ENCODE measurements around the gene ATP9B. TPM values are rescaled to one million over a fixed set of nuclear protein-coding genes. Genes with fewer than 3 reads are reported as not detected.

The ATP9B gene
- total RNA-seq, 2 experiments from 2014 or later, result 61.9 to 63.5 TPM

DNA sequence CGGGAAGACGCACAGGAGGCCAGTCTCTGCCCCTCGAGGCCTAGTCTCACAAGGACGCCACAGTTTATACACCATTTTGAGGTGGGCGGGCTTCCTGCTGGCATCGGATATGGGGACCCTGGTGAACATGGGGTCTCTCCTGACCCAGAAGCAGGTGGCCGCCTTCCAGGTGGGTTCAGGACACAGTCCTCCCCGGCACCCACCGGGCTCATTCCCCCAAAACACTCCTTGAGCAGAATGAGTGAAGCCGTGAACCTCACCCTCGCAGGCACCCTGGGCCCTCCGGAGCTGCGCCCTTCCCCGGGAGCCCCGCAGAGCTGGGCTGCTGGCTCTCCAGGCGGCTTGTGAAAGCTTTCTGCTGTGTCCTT lies 333.0 kb downstream of the ATP9B start:
- Mint-ChIP-seq H3K4me3 (peak overlapping the region; percentile 90), H3K27ac (peak overlapping the region; percentile 96), H3K36me3 (ENCODE audit: low read depth) (peaks cover 58% of the 10 kb centered on the region), H3K27me3 (no peaks in the 10 kb centered on the region), H3K4me1 (ENCODE audit: low read depth) (peaks cover 72% of the 10 kb centered on the region), H3K9me3 (no peaks in the 10 kb centered on the region)
- ChIA-PET CTCF (no interaction called here), POLR2A (interaction anchor here (0.9 to 4.2 kb wide), 5 partner anchors 9 to 121 kb away, joined by 3 to 51 read pairs (median 4); no protein-coding TSS in a partner anchor)
- DNase-seq (no peak), ATAC-seq (ENCODE audit: poor library complexity) (no peak)
- H3K36me3 ChIP-seq (ENCODE audit: insufficient read depth, low read length), result peaks cover 8% of the 10 kb centered on the region
- no peaks in the 10 kb centered on the region for H3K27me3 ChIP-seq (ENCODE audit: control insufficient read depth in 1 of 2, insufficient read depth in 2 of 2, low read length in 2 of 2)
- intact Hi-C loops (cut with DNase I, micrococcal nuclease), result loop anchor here in 1 of 2 experiments (10.0 kb wide), 1 partner anchor 633 kb away; the partner anchor contains the start of gene RBFA
- peak overlapping the region; percentile 92 to 97 for H3K27ac ChIP-seq (ENCODE audit: low read depth in 1 of 2, low read length in 2 of 2)
- peaks cover 88% of the 10 kb centered on the region for H3K4me1 ChIP-seq (ENCODE audit: insufficient read depth, low read length)
- no peaks in the 10 kb centered on the region for H3K9me3 ChIP-seq (ENCODE audit: control insufficient read depth in 1 of 2, insufficient read depth in 1 of 2, low read length in 2 of 2)
- peak overlapping the region; percentile 63 for H3K4me3 ChIP-seq (ENCODE audit: low read length)
- TF ChIP-seq, protein P1, sequence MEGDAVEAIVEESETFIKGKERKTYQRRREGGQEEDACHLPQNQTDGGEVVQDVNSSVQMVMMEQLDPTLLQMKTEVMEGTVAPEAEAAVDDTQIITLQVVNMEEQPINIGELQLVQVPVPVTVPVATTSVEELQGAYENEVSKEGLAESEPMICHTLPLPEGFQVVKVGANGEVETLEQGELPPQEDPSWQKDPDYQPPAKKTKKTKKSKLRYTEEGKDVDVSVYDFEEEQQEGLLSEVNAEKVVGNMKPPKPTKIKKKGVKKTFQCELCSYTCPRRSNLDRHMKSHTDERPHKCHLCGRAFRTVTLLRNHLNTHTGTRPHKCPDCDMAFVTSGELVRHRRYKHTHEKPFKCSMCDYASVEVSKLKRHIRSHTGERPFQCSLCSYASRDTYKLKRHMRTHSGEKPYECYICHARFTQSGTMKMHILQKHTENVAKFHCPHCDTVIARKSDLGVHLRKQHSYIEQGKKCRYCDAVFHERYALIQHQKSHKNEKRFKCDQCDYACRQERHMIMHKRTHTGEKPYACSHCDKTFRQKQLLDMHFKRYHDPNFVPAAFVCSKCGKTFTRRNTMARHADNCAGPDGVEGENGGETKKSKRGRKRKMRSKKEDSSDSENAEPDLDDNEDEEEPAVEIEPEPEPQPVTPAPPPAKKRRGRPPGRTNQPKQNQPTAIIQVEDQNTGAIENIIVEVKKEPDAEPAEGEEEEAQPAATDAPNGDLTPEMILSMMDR (IDR thresholded peaks at IDR 0.05), result no peak

- H3K4me3 Mint-ChIP-seq, result peak overlapping the region; percentile 90
- Histone ChIP-seq H3K4me1 (ENCODE audit: insufficient read depth, low read length) (peaks cover 81% of the 10 kb centered on the region), H3K9me3 (ENCODE audit: control insufficient read depth in 1 of 2, insufficient read depth in 1 of 2, low read length in 2 of 2) (no peaks in the 10 kb centered on the region), H3K27ac (ENCODE audit: low read depth in 1 of 2, low read length in 2 of 2) (peak overlapping the region; percentile 92 to 97), H3K4me3 (ENCODE audit: low read length) (peak overlapping the region; percentile 63), H3K27me3 (ENCODE audit: control insufficient read depth in 1 of 2, insufficient read depth in 2 of 2, low read length in 2 of 2) (no peaks in the 10 kb centered on the region), H3K36me3 (ENCODE audit: insufficient read depth, low read length) (peaks cover 9% of the 10 kb centered on the region)
- CTCF ChIA-PET, result no interaction called here
- POLR2A ChIA-PET, result interaction anchor here (0.8 to 4.2 kb wide), 8 partner anchors 10 to 198 kb away, joined by 3 to 51 read pairs (median 4); no protein-coding TSS in a partner anchor
- no peak for ATAC-seq (ENCODE audit: poor library complexity)
- H3K9me3 Mint-ChIP-seq, result no peaks in the 10 kb centered on the region
- H3K27ac Mint-ChIP-seq, result peak overlapping the region; percentile 96
- H3K36me3 Mint-ChIP-seq (ENCODE audit: low read depth), result peaks cover 64% of the 10 kb centered on the region
- H3K4me1 Mint-ChIP-seq (ENCODE audit: low read depth), result peaks cover 70% of the 10 kb centered on the region
- intact Hi-C loops (cut with DNase I, micrococcal nuclease), result loop anchor here in 1 of 2 experiments (10.0 kb wide), 1 partner anchor 632 kb away; the partner anchor contains the start of gene RBFA
- DNase-seq, result peak in 4 of 14 experiments; percentile 45 to 65 (median 49)
- TF ChIP-seq, protein P1 (IDR thresholded peaks at IDR 0.05), result no peak
- no peaks in the 10 kb centered on the region for H3K27me3 Mint-ChIP-seq
Measured at GRCh38 chr18:79402977-79403722, 334.0 kb downstream of the ATP9B start.

GRCh38 chr18:79403723-79404566 lies 334.8 kb downstream of the ATP9B start:
- H3K4me1 Mint-ChIP-seq (ENCODE audit: low read depth), result peaks cover 62% of the 10 kb centered on the region
- ATAC-seq (ENCODE audit: poor library complexity) (no peak), DNase-seq (no peak)
- peak overlapping the region; percentile 63 for H3K4me3 ChIP-seq (ENCODE audit: low read length)
- ChIA-PET CTCF (interaction anchor here (1.8 kb wide), 1 partner anchor 7 kb away, joined by 18 read pairs; the partner anchor contains the start of gene NFATC1), POLR2A (interaction anchor here (0.8 to 4.2 kb wide), 7 partner anchors 7 to 197 kb away, joined by 3 to 51 read pairs (median 6); partner anchors contain the start of gene NFATC1)
- intact Hi-C loops (cut with DNase I, micrococcal nuclease), result loop anchor here in 1 of 2 experiments (10.0 kb wide), 1 partner anchor 631 kb away; the partner anchor contains the start of gene RBFA
- no peaks in the 10 kb centered on the region for H3K9me3 ChIP-seq (ENCODE audit: control insufficient read depth in 1 of 2, insufficient read depth in 1 of 2, low read length in 2 of 2)
- H3K27me3 Mint-ChIP-seq, result no peaks in the 10 kb centered on the region
- H3K36me3 ChIP-seq (ENCODE audit: insufficient read depth, low read length), result peaks cover 9% of the 10 kb centered on the region
- H3K36me3 Mint-ChIP-seq (ENCODE audit: low read depth), result peaks cover 56% of the 10 kb centered on the region
- peaks cover 73% of the 10 kb centered on the region for H3K4me1 ChIP-seq (ENCODE audit: insufficient read depth, low read length)
- H3K27ac Mint-ChIP-seq, result peak overlapping the region; percentile 96
- H3K9me3 Mint-ChIP-seq, result no peaks in the 10 kb centered on the region
- H3K27me3 ChIP-seq (ENCODE audit: control insufficient read depth in 1 of 2, insufficient read depth in 2 of 2, low read length in 2 of 2), result no peaks in the 10 kb centered on the region
- H3K4me3 Mint-ChIP-seq, result peak overlapping the region; percentile 90
- peak overlapping the region; percentile 92 to 97 for H3K27ac ChIP-seq (ENCODE audit: low read depth in 1 of 2, low read length in 2 of 2)
- TF ChIP-seq, protein P1 (IDR thresholded peaks at IDR 0.05), result no peak

Data from CD4-positive, alpha-beta T cell (primary cell).